Regular cardiac myocyte (primary cell): ENCODE results near the gene MAN1A1. TPM values are rescaled to one million over a fixed set of nuclear protein-coding genes. Genes with fewer than 3 reads are reported as not detected.

ENCODE experiments used
- total RNA-seq: library from RNA; depleted of rRNA; stranded (reverse); fragments of >200 nt; gene quantifications from 2 replicates; pipeline ENCODE4 v1.2.3, GENCODE V29; 2014

Gene MAN1A1
- 35.3 and 120 TPM in 2 replicates for total RNA-seq

DNA sequence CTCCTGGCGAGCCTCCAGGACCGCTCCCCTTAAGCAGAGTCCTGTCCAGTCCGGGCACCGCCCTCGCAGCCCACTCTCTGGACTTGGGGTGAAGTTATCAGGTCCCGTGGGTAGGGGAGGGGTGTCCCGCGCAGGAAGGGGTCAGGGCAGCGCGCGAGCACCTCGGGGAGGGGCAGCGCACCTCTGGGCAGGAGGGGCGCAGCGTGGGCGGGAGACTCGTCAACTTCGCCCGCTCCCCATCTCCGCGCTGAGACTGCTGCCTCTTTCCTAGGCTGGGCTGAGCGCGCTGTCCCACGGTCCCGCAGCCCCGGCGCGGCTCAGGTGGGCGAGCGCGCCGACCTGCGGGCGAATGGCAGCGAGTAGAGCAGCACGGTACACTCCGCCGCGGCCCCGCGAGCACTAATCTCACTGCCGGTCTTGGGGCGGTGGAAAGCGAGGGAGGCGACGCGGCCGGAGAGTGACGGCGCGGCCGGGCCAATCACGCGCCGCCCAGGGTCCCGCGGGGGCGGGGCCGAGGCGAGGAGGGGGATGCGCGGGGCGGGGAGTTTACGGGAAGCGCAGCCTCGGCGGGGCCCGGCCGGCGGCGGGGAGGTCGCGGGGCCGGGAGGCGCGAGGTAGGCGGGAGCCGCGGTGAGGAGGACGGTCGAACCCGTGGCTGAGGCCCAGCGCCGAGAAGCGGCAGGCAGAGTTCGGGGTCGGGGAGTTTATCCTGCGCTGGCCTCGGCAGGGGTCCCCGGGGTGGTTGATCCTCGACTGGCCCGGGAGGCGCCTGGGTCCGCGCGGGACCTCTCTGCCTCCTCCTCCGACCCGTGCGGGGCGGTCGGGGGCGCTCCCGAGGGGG is at the start of gene MAN1A1:
TSS of gene MAN1A1 (minus strand) at position 401 of the 841 bp plus-strand sequence. CDS start 696 bp downstream, outside the sequence.

